ENCODE measurements around the gene KCNAB1.
A peak's percentile ranks its signal among the peaks of the same experiment; 100 is the strongest.
"Not testable (repeated sequence)": the region's sequence is repeated elsewhere in the genome, so short reads cannot be mapped to it uniquely, and the experiment has no call there.

The KCNAB1 gene

DNA sequence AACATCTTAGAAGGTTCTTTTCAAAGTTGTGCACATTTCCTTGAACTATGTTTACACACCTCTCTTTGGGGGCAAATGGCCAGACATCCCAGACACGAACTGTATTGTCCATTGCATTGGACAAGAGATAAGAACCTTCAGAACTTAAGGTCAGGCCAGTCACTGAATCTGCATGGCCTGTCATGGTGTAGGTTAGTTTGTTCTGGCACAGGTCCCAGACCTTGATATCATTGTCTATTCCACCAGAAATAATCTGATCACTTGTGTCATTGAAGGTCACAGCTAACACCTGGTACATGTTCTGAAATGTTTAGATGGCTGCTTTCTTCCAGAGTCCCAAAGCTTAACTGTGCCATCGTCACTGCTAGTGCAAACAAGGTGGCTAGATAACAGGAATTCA lies 55.7 kb downstream of the KCNAB1 start:
- no peak for DNase-seq (ENCODE audit: low read depth in 2 of 2)

DNA sequence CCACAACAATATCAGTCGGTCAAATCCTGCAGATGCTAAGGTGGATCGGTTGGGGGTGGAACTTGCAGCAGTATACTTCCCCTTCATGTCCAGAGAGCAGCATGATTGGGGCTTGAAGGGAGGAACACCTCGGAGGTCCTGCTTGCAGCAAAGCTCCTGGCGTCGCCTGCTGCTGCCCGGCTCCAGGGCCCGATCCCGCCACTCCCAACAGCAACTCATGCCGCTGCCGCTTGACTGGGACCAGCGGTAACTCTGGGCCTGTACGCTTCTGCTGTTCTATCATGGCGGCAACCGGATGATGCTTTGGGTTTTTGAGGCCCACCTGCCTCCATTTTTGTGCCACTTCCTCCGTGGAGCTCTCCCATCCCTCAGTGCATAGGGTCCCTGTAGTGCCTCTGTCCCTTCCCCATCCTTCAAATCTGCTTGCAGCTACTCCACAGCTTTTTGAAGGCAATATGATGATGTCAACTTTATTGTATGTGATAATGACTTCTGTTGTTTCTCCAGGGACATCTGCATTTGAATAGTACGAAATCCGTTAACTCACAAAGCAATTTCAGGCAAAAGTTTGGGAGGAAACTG lies 56.3 kb downstream of the KCNAB1 start:
- DNase-seq (ENCODE audit: low read depth in 2 of 2) = no peak

DNA sequence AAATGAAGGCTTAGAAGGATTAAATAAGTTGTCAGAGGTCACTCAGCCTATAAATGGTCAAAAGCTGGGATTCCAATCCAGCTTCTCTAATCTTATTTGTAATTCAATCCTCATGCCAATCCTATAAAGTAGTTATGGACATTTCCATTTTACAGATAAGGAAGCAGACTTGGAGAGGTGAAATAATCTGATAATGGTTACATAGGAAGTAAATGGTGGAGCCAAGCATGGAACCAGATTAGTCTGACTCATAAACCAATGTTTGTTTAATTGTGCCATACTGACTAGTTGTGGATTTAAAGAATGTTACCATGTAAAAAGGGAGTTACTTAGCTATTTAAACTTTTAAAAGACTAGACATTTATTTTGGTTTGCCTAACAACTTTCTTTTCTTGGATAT lies 59.7 kb downstream of the KCNAB1 start:
- DNase-seq (ENCODE audit: low read depth in 2 of 2) = no peak

DNA sequence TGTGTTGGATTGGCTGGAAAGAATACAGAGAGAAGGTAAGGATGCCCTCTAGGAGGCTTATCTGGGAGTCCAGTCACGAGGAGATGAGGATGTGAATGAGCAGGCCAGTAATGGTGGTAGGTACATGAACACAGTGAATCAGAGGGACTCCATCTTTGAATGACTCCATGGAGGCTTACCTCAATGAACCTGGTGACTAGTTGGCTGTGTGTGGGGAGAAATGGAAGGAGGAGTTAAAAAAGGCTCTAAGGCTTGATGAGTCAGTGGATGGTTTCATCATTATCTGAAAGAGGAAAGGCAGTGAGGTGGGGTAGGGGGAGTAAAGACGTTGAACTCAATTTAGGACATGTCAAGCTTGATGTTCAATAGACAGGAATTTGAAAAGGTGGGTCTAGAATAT lies 61.1 kb downstream of the KCNAB1 start:
- no peak for DNase-seq (ENCODE audit: low read depth in 2 of 2)

DNA sequence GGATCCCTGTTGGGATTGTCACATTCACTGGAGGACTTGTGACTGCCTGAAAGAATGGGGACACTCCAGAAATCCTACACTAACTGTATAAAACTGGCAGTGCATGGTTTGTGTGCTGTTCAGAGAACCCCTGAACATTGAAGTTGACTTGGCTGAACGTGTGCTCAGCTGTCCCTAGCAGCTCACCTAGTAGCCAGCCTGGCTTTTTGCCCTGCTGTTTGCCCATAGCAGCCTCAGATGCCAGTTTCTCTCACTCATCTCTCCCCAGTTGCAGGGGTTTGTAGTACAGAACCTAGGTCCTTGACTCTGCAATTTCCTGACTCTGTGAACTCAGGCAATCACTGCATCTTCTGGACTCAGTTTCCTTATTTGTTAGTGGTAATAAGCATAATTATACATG lies 63.0 kb downstream of the KCNAB1 start:
- no peak for DNase-seq (ENCODE audit: low read depth in 2 of 2)

DNA sequence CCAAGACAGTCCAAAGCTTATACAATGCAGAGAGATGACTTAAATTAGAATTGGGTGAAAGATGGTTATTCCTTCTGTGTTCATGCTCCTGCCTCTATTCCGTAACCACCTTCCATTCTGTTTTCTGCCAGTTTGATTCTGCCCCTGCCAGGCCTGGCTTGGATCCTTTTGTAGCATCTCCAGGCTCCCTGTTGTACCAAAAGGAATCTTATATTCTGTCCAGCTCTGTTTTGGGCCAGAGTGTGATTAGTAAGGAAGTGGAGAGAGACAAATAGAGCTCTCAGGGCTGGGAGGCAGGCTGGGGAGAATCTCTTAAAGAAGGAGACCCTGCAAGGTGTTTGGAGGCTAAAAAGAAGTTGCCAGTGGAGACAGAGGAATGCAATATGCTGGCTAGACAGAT lies 63.8 kb downstream of the KCNAB1 start:
- DNase-seq (ENCODE audit: low read depth in 2 of 2) = no peak

DNA sequence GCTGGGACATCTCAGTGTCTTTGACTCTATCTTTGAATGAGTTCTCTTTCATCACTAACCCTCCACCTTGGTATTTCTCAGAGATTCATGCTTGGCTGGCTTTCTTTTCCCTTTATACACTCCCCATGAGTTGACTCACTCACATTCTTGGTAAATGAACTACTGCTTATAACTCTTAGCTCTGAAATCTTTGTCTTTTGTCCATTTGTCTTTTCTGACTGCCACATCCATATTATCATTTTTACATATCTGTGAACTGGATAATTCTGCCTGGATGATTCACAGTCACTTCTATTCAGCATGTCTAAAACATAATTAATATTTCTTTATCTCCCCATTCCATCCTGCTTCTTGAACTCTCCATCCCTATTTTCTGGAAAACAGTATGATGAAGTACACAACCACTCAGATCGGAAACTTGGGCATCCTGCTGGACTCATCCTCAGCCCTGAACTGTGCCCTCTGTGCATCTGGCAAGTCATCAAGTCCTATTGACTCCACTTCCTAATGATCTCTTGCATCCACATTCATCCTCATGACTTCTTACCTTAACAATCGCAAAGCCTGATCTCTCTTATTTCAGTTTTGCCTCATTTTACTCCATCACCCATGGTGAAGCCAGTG lies 66.9 kb downstream of the KCNAB1 start:
- DNase-seq (ENCODE audit: low read depth in 2 of 2) = peak in 1 of 2 experiments; percentile 15

- DNase-seq (ENCODE audit: low read depth in 2 of 2) = no peak
These were observed 68.4 kb downstream of the KCNAB1 start for GRCh38 chr3:156188757-156189156.

GRCh38 chr3:156189927-156190326 lies 69.5 kb downstream of the KCNAB1 start:
- no peak for DNase-seq (ENCODE audit: low read depth in 2 of 2)

DNA sequence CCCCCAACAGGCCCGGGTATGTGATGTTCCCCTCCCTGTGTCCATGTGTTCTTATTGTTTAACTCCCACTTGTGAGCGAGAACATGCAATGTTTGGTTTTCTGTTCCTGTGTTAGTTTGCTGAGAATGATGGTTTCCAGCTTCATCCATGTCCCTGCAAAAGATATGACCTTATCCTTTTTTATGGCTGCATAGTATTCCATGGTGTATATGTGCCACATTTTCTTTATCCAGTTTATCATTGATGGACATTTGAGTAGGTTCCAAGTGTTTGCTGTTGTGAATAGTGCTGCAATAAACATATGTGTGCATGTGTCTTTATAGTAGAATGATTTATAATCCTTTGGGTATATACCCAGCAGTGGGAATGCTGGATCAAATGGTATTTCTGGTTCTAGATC lies 74.6 kb downstream of the KCNAB1 start:
- DNase-seq (ENCODE audit: low read depth in 2 of 2) = not testable (repeated sequence)

- DNase-seq (ENCODE audit: low read depth in 2 of 2) = not testable (repeated sequence)
These were observed 76.8 kb downstream of the KCNAB1 start for GRCh38 chr3:156197152-156197551.

GRCh38 chr3:156201411-156202405 lies 81.3 kb downstream of the KCNAB1 start:
- no peak for DNase-seq (ENCODE audit: low read depth in 2 of 2)

DNA sequence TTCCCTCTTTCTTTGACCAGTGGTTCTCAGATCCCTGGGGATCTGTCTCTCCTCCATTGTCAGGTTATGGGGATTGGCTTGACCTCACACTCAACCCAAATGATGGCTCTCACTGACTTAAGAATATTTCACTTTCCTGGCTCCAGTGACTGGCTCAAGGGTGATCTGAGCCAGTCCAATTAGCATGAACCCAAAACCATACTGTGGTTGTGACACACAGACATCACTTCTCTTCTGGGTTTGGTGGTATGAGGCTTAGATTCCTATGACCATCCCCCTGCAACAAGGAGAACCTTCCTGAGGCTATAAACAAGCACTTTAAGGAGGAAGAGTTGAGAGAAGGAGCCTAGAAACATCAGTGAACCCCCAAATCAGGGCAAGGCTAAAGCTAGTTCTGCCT lies 85.8 kb downstream of the KCNAB1 start:
- DNase-seq (ENCODE audit: low read depth in 2 of 2) = no peak

DNA sequence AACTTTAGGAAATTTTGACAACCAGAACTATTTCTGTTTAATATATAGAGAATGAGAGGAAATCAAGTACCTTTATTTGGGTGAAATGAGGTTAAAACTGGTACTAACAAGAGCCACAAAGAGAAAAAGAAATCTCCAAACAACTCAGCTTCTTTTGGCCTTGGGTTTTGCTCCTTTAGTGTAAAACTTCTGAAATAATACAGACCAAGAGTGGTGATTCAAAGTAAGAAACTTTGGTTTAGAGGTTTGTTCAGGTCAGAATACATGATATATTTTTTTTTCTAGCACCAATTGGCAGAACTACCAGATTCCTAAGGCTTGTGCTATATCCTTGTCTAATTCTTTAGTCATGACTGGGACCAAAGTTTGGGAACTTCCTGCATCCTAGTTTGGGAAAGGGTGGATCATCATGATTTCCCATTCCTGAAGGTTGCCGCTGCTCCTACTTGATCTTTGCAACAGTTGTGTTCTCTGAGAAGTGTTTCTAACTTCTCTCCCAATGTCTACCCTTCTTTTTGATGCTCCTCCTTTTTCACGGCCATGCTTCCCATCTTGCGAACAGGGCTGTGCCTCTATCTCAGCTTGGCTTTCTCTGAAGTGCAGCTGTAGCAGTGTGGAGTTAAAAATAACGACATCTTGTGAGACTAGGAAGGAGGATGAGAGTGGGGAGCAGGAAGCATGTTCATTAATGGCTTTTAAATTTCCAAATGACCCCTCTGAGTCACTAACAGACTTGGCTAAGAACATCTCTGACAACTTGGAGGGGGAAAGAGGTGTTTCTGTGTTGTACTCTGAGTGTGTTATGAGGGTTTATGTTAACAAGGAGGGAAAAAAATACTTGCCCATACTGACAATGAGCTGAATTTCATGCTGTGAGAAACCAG lies 87.7 kb downstream of the KCNAB1 start:
- DNase-seq (ENCODE audit: low read depth in 2 of 2) = no peak

DNA sequence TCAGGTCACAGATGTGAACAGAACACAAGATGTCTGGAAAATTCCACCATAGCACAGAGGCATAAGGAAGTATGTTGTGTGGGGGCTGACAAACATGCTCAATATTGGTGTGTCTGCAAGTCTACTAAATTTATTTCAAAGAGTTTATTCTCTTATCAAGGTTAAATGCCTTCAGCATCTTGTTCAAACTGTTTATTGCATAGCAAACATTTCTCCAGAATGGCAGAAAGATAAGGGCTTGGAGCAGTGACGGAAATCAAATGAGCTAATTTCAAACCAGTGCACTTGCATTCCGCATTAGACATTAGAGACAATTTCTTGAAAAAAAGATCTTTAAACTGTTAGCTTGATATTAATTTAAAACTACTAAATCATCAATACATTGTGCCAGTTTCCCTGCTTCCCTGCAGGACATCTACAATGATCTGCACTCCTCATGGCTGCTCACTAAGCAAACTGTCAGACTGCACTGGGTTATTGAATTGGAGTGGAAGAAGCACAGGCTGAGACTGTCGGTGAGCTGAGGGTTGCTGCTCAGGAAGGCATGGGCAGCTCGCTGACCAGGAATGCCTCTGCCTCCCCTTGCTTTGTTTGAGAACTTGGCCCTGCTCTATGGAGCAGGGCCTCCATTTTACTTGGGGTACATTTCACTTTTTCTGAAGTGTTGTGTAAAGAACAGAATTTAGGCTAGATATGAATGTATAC lies 89.4 kb downstream of the KCNAB1 start:
- DNase-seq (ENCODE audit: low read depth in 2 of 2) = no peak

GRCh38 chr3:156211583-156211982 lies 91.2 kb downstream of the KCNAB1 start:
- DNase-seq (ENCODE audit: low read depth in 2 of 2) = no peak

- no peak for DNase-seq (ENCODE audit: low read depth in 2 of 2)
These were observed 94.3 kb downstream of the KCNAB1 start for GRCh38 chr3:156214676-156215075.

- DNase-seq (ENCODE audit: low read depth in 2 of 2) = no peak
These were observed 95.4 kb downstream of the KCNAB1 start for GRCh38 chr3:156215751-156216150.

- no peak for DNase-seq (ENCODE audit: low read depth in 2 of 2)
These were observed 95.8 kb downstream of the KCNAB1 start for GRCh38 chr3:156216216-156216615.

DNA sequence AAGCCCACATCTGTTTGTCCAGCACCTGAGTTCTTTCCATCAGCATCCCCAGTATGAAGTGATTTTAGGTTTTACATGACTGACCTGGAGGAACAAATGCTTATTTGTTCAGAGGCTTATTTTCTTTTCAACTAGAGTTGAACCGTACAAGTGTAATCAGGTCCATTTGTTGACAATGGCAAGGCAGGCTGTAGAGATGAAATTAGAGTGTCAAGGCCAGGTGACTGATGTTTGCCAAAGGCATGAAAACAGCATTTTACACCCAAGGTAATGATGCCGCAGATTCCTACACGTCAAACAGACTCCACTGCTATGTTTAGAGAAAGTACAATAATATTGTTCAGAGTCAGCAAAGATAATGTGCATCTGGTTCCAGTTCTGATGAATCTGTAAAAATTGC lies 96.5 kb downstream of the KCNAB1 start:
- DNase-seq (ENCODE audit: low read depth in 2 of 2) = no peak

Data from fibroblast of skin of left quadriceps (primary cell).